Adrenal gland (tissue), 12 donors: ENCODE measurements around the gene PIAS1. TPM values are rescaled to one million over a fixed set of nuclear protein-coding genes. Genes with fewer than 3 reads are reported as not detected.
"Not testable (repeated sequence)": the region's sequence is repeated elsewhere in the genome, so short reads cannot be mapped to it uniquely, and the experiment has no call there.

Experiments used
- DNase-seq, 7 donors: peaks; one replicate each; pipeline ENCODE4 v3.0.0-alpha.2; 2019 to 2020
- H3K27ac ChIP-seq, 5 donors: fragments of 200-600 bp; sonication (generic) in 4 of 5; 1 replicate in 3 of 5; 2 replicates in 2 of 5; pipeline versions ENCODE4 v1.5.1 to v1.8.0; 2016 to 2020; ENCODE audit warnings: mild to moderate bottlenecking in 1 of 5
- H3K27me3 ChIP-seq: fragments of 200-600 bp; 2 replicates; pipeline ENCODE4 v1.8.0; 2021
- H3K36me3 ChIP-seq, 2 donors: fragments of 200-600 bp; replicated peaks in 1 of 2; 1 replicate in 1 of 2; 2 replicates in 1 of 2; pipeline versions ENCODE4 v1.5.1 to v1.8.0; 2018 to 2022
- H3K4me1 ChIP-seq, 2 donors: fragments of 200-600 bp; replicated peaks in 1 of 2; 1 replicate in 1 of 2; 2 replicates in 1 of 2; pipeline versions ENCODE4 v1.5.1 to v1.8.0; 2018 to 2021
- H3K4me3 ChIP-seq, 4 donors: fragments of 200-600 bp; sonication (generic) in 3 of 4; one replicate each; pipeline ENCODE4 v1.5.1; 2016 to 2018
- H3K9me3 ChIP-seq, 3 donors: fragments of 200-600 bp; sonication (generic) in 1 of 3; replicated peaks in 1 of 3; 1 replicate in 2 of 3; 2 replicates in 1 of 3; pipeline versions ENCODE4 v1.5.1 to v1.8.0; 2016 to 2021
- POLR2A ChIP-seq, 2 donors: fragments of 450-650 bp; IDR thresholded peaks; one replicate each; pipeline ENCODE4 v1.6.1; 2017; ENCODE audit warnings: antibody characterized with exemption in 2 of 2, mild to moderate bottlenecking in 2 of 2, moderate library complexity in 1 of 2
- WGBS, 4 donors: extraction: QIAGEN DNeasy Blood & Tissue Kit in 2 of 4; methylation state at CpG; one replicate each; pipeline versions ENCODE4 v1.1.5 to v1.1.7; 2013 to 2017; 5-methylcytosine and 5-hydroxymethylcytosine counted together
- intact Hi-C, 2 donors: fragments of 100-400 bp; cut with DNase I; formaldehyde crosslinking; loops; one replicate each; pipeline versions ENCODE4 v1.14.1 to v1.15.0; 2022 to 2023
- polyA plus RNA-seq, 3 donors: library from polyadenylated mRNA; stranded (reverse); fragments of 200-250 nt in 2 of 3; fragments of 350-450 nt in 1 of 3; fragmentation: Illumina TruSeq in 1 of 3; extraction: RNeasy Lipid Tissue Mini Kit (QIAGEN cat#74804) in 1 of 3; gene quantifications; one replicate each; pipeline ENCODE4 v1.2.3, GENCODE V29; 2013 to 2014
- total RNA-seq, 9 donors: library from RNA; depleted of rRNA in 4 of 9; stranded (reverse); fragments of >200 nt in 4 of 9; fragments of 120-200 nt in 1 of 9; fragmentation: NEBNext Ultra II Directional in 1 of 9; extraction: Animal tissue kit (Norgen Biotek cat#: 25700) in 1 of 9; gene quantifications; one replicate each; pipeline versions ENCODE4 v1.1.0 to v1.2.4, GENCODE V29; 2013 to 2023
- TF ChIP-seq, protein P1 (sequence below), 6 experiments: fragments of 450-650 bp in 4 of 6; fragments of 200-600 bp in 2 of 6; sonication (generic) in 1 of 6; IDR thresholded peaks; 1 replicate in 5 of 6; 2 replicates in 1 of 6; pipeline versions ENCODE4 v1.5.1 to v1.8.0; 2016 to 2021; ENCODE audit warnings: antibody characterized with exemption in 6 of 6, mild to moderate bottlenecking in 2 of 6, moderate library complexity in 1 of 6
- donor health status: healthy with polysubstance abuse.
- donor health status: Bipolar disorder and iron deficiency.
- donor health status: DM: yes; HTN: yes; CAD: no.
- donor health status: DM: no; HTN: no; CAD: no.
- donor health status: DM: no; HTN: no; CAD: no.
- donor health status: DM: yes; HTN: yes; CAD: no.

Gene PIAS1
- total and polyA plus RNA-seq, 12 donors = 12.7 to 60.0 (median 38.8) TPM

DNA sequence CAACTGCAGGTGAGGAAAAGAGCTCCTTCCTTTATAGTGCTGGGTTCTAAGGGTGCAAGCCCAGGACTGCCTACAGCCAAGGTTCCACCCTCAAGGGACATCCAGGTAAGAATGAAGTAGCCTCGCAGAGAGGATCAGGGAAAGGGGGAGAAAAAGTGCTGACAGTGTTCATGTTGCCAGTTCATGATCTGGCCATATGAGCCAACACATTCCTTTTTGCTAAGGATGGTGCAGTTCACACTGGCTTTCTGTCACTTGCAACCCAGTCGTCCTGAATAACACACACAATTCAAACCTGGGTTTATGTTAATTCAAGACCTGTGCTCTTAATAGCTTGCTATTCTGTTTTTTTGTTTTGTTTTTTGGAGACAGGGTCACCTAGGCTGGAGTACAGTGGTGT lies 166.4 kb downstream of the PIAS1 start:
- no peaks in the 10 kb centered on the region for H3K36me3 ChIP-seq
- intact Hi-C loops = no loop called here
- DNase-seq = no peak

GRCh38 chr15:68220967-68221366 lies 166.9 kb downstream of the PIAS1 start:
- no peak for DNase-seq
- TF ChIP-seq POLR2A (IDR thresholded peaks at IDR 0.05) = no peak
- TF ChIP-seq, protein P1, sequence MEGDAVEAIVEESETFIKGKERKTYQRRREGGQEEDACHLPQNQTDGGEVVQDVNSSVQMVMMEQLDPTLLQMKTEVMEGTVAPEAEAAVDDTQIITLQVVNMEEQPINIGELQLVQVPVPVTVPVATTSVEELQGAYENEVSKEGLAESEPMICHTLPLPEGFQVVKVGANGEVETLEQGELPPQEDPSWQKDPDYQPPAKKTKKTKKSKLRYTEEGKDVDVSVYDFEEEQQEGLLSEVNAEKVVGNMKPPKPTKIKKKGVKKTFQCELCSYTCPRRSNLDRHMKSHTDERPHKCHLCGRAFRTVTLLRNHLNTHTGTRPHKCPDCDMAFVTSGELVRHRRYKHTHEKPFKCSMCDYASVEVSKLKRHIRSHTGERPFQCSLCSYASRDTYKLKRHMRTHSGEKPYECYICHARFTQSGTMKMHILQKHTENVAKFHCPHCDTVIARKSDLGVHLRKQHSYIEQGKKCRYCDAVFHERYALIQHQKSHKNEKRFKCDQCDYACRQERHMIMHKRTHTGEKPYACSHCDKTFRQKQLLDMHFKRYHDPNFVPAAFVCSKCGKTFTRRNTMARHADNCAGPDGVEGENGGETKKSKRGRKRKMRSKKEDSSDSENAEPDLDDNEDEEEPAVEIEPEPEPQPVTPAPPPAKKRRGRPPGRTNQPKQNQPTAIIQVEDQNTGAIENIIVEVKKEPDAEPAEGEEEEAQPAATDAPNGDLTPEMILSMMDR (IDR thresholded peaks at IDR 0.05) = no peak
- intact Hi-C loops = no loop called here

More for the DNA sequence above, 166.4 kb downstream of the PIAS1 start:
- no peaks in the 10 kb centered on the region for H3K27me3 ChIP-seq
- no peak for TF ChIP-seq POLR2A (IDR thresholded peaks at IDR 0.05)
- TF ChIP-seq, protein P1 (IDR thresholded peaks at IDR 0.05) = no peak
- H3K9me3 ChIP-seq = no peaks in the 10 kb centered on the region
- H3K4me3 ChIP-seq = no peak overlapping the region
- WGBS, 4 donors = 89 to 99% (median 95%) methylated on average over 2 of the region's 2 CpGs
- H3K27ac ChIP-seq = no peak overlapping the region
- peaks cover 0 to 7% of the 10 kb centered on the region in 2 donors for H3K4me1 ChIP-seq

GRCh38 chr15:68221530-68222431 lies 167.7 kb downstream of the PIAS1 start:
- 88 to 100% (median 95%) methylated on average over 4 to 55 of the region's 55 CpGs for WGBS, 4 donors
- H3K27ac ChIP-seq, intact Hi-C loops, H3K27me3 ChIP-seq, H3K9me3 ChIP-seq, H3K36me3 ChIP-seq, H3K4me3 ChIP-seq, H3K4me1 ChIP-seq: not testable (repeated sequence)
- peak in 1 of 7 donors; percentile 25 for DNase-seq

More at GRCh38 chr15:68220967-68221366, 166.9 kb downstream of the PIAS1 start:
- 94 to 98% (median 96%) methylated on average over 6 of the region's 6 CpGs for WGBS, 4 donors
- Histone ChIP-seq H3K9me3 (no peaks in the 10 kb centered on the region), H3K36me3 (no peaks in the 10 kb centered on the region), H3K4me1 (peaks cover 0 to 8% of the 10 kb centered on the region in 2 donors), H3K4me3 (no peak overlapping the region), H3K27me3 (no peaks in the 10 kb centered on the region), H3K27ac (no peak overlapping the region)

DNA sequence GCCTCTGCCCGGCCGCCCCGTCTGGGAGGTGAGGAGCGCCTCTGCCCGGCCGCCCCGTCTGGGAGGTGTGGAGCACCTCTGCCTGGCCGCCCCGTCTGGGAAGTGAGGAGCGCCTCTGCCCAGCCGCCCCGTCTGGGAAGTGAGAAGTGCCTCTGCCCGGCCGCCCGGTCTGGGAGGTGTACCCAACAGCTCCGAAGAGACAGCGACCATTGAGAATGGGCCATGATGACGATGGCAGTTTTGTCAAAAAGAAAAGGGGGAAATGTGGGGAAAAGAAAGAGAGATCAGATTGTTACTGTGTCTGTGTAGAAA lies 168.3 kb downstream of the PIAS1 start:
- DNase-seq = peak in 1 of 7 donors; percentile 31
- H3K36me3 ChIP-seq, H3K4me3 ChIP-seq, intact Hi-C loops, H3K27me3 ChIP-seq, H3K4me1 ChIP-seq, H3K9me3 ChIP-seq, H3K27ac ChIP-seq: not testable (repeated sequence)
- WGBS, 4 donors = 92 to 99% (median 97%) methylated on average over 7 to 18 of the region's 18 CpGs

DNA sequence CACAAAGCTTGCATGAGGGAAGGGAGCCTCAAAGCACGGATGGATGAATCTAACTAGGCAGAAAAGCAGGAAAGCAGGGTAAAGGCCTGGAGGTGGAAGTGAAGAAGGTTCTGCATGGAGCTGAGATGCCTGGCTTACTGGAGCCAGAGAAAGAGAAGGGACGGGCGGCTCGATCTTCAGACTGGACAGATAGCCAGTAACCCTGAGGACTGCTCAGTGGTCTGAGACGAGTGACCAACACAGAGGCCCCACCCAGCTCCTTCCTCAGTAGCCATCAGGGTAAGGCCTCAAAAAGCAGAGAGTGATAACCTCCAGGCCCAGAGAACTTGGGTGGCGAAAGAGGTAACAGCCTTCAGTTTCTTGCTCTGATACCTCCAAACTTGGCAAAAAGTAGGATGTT lies 169.1 kb downstream of the PIAS1 start:
- Histone ChIP-seq H3K9me3 (no peaks in the 10 kb centered on the region), H3K4me1 (peaks cover 2 to 15% of the 10 kb centered on the region in 2 donors), H3K36me3 (no peaks in the 10 kb centered on the region), H3K27me3 (no peaks in the 10 kb centered on the region), H3K27ac (no peak overlapping the region), H3K4me3 (no peak overlapping the region)
- TF ChIP-seq, protein P1 (IDR thresholded peaks at IDR 0.05) = no peak
- no peak for TF ChIP-seq POLR2A (IDR thresholded peaks at IDR 0.05)
- intact Hi-C loops = no loop called here
- peak in 1 of 7 donors; percentile 44 for DNase-seq
- 95 to 98% (median 97%) methylated on average over 6 of the region's 6 CpGs for WGBS, 4 donors
